K562 (cell line): ENCODE results near the gene GLUL. TPM values are rescaled to one million over a fixed set of nuclear protein-coding genes. Genes with fewer than 3 reads are reported as not detected.

Source experiments
- ATAC-seq: fragments of 200-7000 bp; cut with Tn5 transposase; 3 replicates; pipeline ENCODE4 v1.9.1; 2020; ENCODE audit warnings: moderate library complexity
- BruUV-seq: library from RNA; stranded (reverse); fragments of 400-500 nt; replicated peaks from 2 replicates; lab custom pipeline; 2021; lab: Mats Ljungman, UMichigan
- CTCF ChIA-PET: fragments of 300-600 bp; formaldehyde crosslinking; extraction: SDS; loops from one replicate; lab custom pipeline; 2021; ENCODE audit warnings: low intra/inter-chr PET ratio; lab: Yijun Ruan, JAX
- POLR2A ChIA-PET: fragments of 300-600, 350-650 bp; sonication (Branson Sonifier 250); formaldehyde crosslinking; extraction: SDS; loops from one replicate; lab custom pipeline; 2021; ENCODE audit warnings: antibody characterized with exemption, inconsistent platforms; lab: Yijun Ruan, JAX
- DNase-seq, 4 experiments: peaks; one replicate each; pipeline versions ENCODE4 v3.0.0 to v3.0.0-alpha.2; 2011 to 2018; ENCODE audit warnings: low spot score in 3 of 4, mixed read lengths in 3 of 4; ENCODE audit errors: extremely low read depth in 1 of 4
- FAIRE-seq: peaks from 2 replicates; lab custom pipeline; 2011; peaks lifted over from hg19 to GRCh38; lab: Jason Lieb, UNC
- H2AFZ ChIP-seq: 2 replicates; pipeline ENCODE4 v1.6.0; 2011; ENCODE audit warnings: low read depth, low read length, control low read depth, inconsistent platforms
- H3K27ac ChIP-seq: fragments of 200-600 bp; 3 replicates; pipeline ENCODE4 v1.8.0; 2011; ENCODE audit warnings: low read depth, mild to moderate bottlenecking, control low read depth, inconsistent platforms, low read length, moderate library complexity, mixed read lengths; ENCODE audit errors: extremely low read depth
- H3K27me3 ChIP-seq, 2 experiments: fragments of 300-600 bp in 1 of 2; 2 replicates in 1 of 2; 3 replicates in 1 of 2; pipeline versions ENCODE4 v1.6.0 to v1.8.0; 2011; ENCODE audit warnings: inconsistent platforms in 2 of 2, low read length in 2 of 2, mild to moderate bottlenecking in 1 of 2, mixed read lengths in 1 of 2, moderate library complexity in 1 of 2; ENCODE audit not compliant: control insufficient read depth in 2 of 2, insufficient read depth in 2 of 2
- H3K36me3 ChIP-seq: fragments of 300-600 bp; 3 replicates; pipeline ENCODE4 v1.8.0; 2011; ENCODE audit warnings: mild to moderate bottlenecking, low read length, inconsistent platforms; ENCODE audit not compliant: control insufficient read depth, insufficient read depth
- H3K4me1 ChIP-seq, 2 experiments: fragments of 200-600 bp in 1 of 2; replicated peaks in 1 of 2; 2 replicates in 1 of 2; 3 replicates in 1 of 2; pipeline versions ENCODE4 v1.5.1 to v1.8.0; 2011; ENCODE audit warnings: inconsistent platforms in 2 of 2, low read length in 2 of 2, mild to moderate bottlenecking in 1 of 2, mixed read lengths in 1 of 2, moderate library complexity in 1 of 2; ENCODE audit not compliant: control insufficient read depth in 2 of 2, insufficient read depth in 2 of 2
- H3K4me2 ChIP-seq: 2 replicates; pipeline ENCODE4 v1.6.1; 2011; ENCODE audit warnings: low read length, control low read depth, inconsistent platforms, mixed read lengths; ENCODE audit not compliant: insufficient read depth
- H3K4me3 ChIP-seq: fragments of 200-600 bp; sonication (generic), shearing (Covaris generic); 2 replicates; pipeline ENCODE4 v1.5.1; 2016; ENCODE audit warnings: control low read depth, inconsistent platforms
- H3K79me2 ChIP-seq: fragments of 200-600 bp; 3 replicates; pipeline ENCODE4 v1.8.0; 2011; ENCODE audit warnings: low read length, inconsistent platforms; ENCODE audit not compliant: control insufficient read depth, insufficient read depth
- H3K9ac ChIP-seq, 2 experiments: 2 replicates each; pipeline versions ENCODE4 v1.6.0 to v1.6.1; 2011; ENCODE audit warnings: low read depth in 2 of 2, low read length in 2 of 2, control low read depth in 1 of 2, inconsistent platforms in 1 of 2, mild to moderate bottlenecking in 1 of 2, mixed read lengths in 1 of 2; ENCODE audit not compliant: insufficient read depth in 1 of 2
- H3K9me1 ChIP-seq: one replicate; pipeline ENCODE4 v1.6.0; 2011; ENCODE audit warnings: inconsistent platforms, mild to moderate bottlenecking, low read length, moderate library complexity; ENCODE audit not compliant: control insufficient read depth, insufficient read depth
- H3K9me3 ChIP-seq: replicated peaks from 2 replicates; pipeline ENCODE4 v1.5.1; 2011; ENCODE audit warnings: low read depth, low read length, inconsistent platforms; ENCODE audit not compliant: control insufficient read depth, insufficient read depth
- H4K20me1 ChIP-seq: replicated peaks from 2 replicates; pipeline ENCODE4 v1.6.1; 2011; ENCODE audit warnings: low read length, inconsistent platforms, mixed read lengths; ENCODE audit not compliant: control insufficient read depth, insufficient read depth
- FOXJ3 ChIP-seq: sonication (generic); formaldehyde crosslinking; IDR thresholded peaks from 2 replicates; pipeline ENCODE4 v1.4.0; 2020; ENCODE audit warnings: mild to moderate bottlenecking, missing genetic modification reagents
- IFI16 ChIP-seq: fragments of 250-450 bp; sonication (Bioruptor Pico); IDR thresholded peaks from 2 replicates; pipeline ENCODE4 v2.1.2; 2022; ENCODE audit warnings: mild to moderate bottlenecking, inconsistent platforms
- NFE2L1 ChIP-seq: fragments of 450-650 bp; IDR thresholded peaks from 2 replicates; pipeline ENCODE4 v1.6.1; 2016; ENCODE audit warnings: missing genetic modification characterization, low read depth, mild to moderate bottlenecking, missing compliant biosample characterization, moderate library complexity, borderline replicate concordance
- RAD51 ChIP-seq: fragments of 450-650 bp; IDR thresholded peaks from 2 replicates; pipeline ENCODE4 v1.7.1; 2016; ENCODE audit warnings: low read depth, mild to moderate bottlenecking, borderline replicate concordance
- RBM34 ChIP-seq: fragments of 200-400 bp; formaldehyde crosslinking; IDR thresholded peaks from 2 replicates; pipeline ENCODE4 v1.6.1; 2018; ENCODE audit warnings: low read length, borderline replicate concordance; ENCODE audit not compliant: insufficient read depth
- SAFB ChIP-seq: fragments of 200-400 bp; formaldehyde crosslinking; IDR thresholded peaks from 2 replicates; pipeline ENCODE4 v1.6.1; 2017; ENCODE audit warnings: low read depth, low read length, borderline replicate concordance
- WGBS: fragments of 100-300 bp; shearing (Covaris generic); methylation state at CpG from one replicate; pipeline ENCODE4 v1.1.6; 2016; ENCODE audit warnings: low coverage, mixed read lengths; ENCODE audit not compliant: insufficient coverage; ENCODE audit errors: missing lambda C conversion rate; 5-methylcytosine and 5-hydroxymethylcytosine counted together
- in situ Hi-C: fragments of 300-500 bp; cut with MboI; formaldehyde crosslinking; loops from 4 replicates; pipeline ENCODE4 v1.15.0; 2018; ENCODE audit warnings: inconsistent platforms, mixed read lengths
- intact Hi-C: fragments of 100-400 bp; cut with micrococcal nuclease; formaldehyde crosslinking; loops from 2 replicates; pipeline ENCODE4 v1.14.2; 2022
- polyA plus RNA-seq, 8 experiments: library from polyadenylated mRNA; depleted of rRNA in 4 of 8; stranded (reverse) in 5 of 8; unstranded in 3 of 8; fragments of >200 nt; fragmentation: Nextera tagmentation in 2 of 8; fragmentation: Illumina TruSeq in 1 of 8; extraction: Ambion mirVana in 2 of 8; extraction: Trizol in 1 of 8; gene quantifications; 2 replicates each; pipeline versions ENCODE4 v1.2.1 to v1.2.3, GENCODE V29; 2011 to 2014; ENCODE audit warnings: inconsistent platforms in 1 of 8, missing spikeins in 1 of 8
- total RNA-seq, 7 experiments: library from RNA; depleted of rRNA in 6 of 7; stranded (reverse); fragments of >200 nt in 6 of 7; fragmentation: Illumina TruSeq in 2 of 7; extraction: Trizol in 2 of 7; gene quantifications; 2 replicates each; pipeline versions ENCODE4 v1.2.1 to v1.2.3, GENCODE V29; 2011 to 2021; ENCODE audit warnings: low replicate concordance in 1 of 7
- TF ChIP-seq, protein P1 (sequence below): fragments of 250-450 bp; sonication (Bioruptor Pico); IDR thresholded peaks from 2 replicates; pipeline ENCODE4 v1.8.0; 2022; ENCODE audit warnings: inconsistent platforms, mild to moderate bottlenecking, moderate library complexity, borderline replicate concordance

GLUL gene
- total and polyA plus RNA-seq, 9 of the 15 experiments (the other 6 are each of a cell fraction or from before 2014, with no cell fraction given) = 1,088 to 4,222 (median 1,338) TPM

DNA sequence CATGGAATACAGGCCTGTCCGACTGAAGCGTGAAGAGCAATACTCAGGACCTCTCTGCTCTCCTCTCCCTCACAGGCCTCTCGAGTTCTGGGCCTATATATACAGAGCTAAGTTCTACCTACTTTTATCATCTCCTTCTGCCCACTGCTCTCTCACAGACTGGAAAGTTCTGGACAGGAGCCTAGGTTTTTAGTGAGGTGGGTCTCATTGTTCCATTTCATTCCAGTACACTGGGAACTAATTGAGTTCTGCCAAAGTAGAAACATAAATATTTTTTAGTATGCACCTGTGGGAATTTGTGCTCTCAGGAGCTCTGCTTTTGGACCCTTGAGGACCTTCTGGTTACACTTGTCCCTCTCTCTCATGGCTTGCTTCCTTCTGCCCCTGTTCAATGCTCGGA is 9.0 kb upstream of the GLUL start, which contains the start of gene TEDDM1:
TSS of gene TEDDM1 (minus strand) at position 101 of the 400 bp plus-strand sequence. CDS start 182 bp downstream, outside the sequence.
- no peak for ATAC-seq
- BruUV-seq = no TSS peak
- Histone ChIP-seq H3K9ac (no peak within 1 kb of the TSS), H3K79me2 (no peaks in the 10 kb centered on the region), H3K27me3 (no peaks in the 10 kb centered on the region), H3K4me3 (no peak within 1 kb of the TSS), H3K9me3 (no peaks in the 10 kb centered on the region), H3K9me1 (no peaks in the 10 kb centered on the region), H4K20me1 (no peaks in the 10 kb centered on the region), H3K36me3 (no peaks in the 10 kb centered on the region), H3K4me2 (no peak within 1 kb of the TSS), H3K27ac (no peak within 1 kb of the TSS), H2AFZ (no peak within 1 kb of the TSS), H3K4me1 (peaks cover 0 to 8% of the 10 kb centered on the region in 2 experiments; a peak in 2 of 5 replicates)
- POLR2A ChIA-PET = interaction anchor here (0.6 to 1.6 kb wide), 4 partner anchors 9 to 223 kb away, joined by 3 to 6 read pairs (median 4); partner anchors contain the start of gene GLUL
- WGBS = 36% methylated on average over 4 of the region's 4 CpGs
- TF ChIP-seq RAD51 = no peak
- TF ChIP-seq, protein P1, sequence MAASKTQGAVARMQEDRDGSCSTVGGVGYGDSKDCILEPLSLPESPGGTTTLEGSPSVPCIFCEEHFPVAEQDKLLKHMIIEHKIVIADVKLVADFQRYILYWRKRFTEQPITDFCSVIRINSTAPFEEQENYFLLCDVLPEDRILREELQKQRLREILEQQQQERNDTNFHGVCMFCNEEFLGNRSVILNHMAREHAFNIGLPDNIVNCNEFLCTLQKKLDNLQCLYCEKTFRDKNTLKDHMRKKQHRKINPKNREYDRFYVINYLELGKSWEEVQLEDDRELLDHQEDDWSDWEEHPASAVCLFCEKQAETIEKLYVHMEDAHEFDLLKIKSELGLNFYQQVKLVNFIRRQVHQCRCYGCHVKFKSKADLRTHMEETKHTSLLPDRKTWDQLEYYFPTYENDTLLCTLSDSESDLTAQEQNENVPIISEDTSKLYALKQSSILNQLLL (CRISPR knock-in tag) = no peak
- TF ChIP-seq FOXJ3 (CRISPR knock-in tag) = no peak
- no peak for TF ChIP-seq RBM34
- TF ChIP-seq SAFB = no peak
- TF ChIP-seq NFE2L1 (tag) = no peak
- TF ChIP-seq IFI16 (CRISPR knock-in tag) = no peak
- in situ Hi-C loops (no loop called here), intact Hi-C loops (no loop called here)
- no peak for DNase-seq
- CTCF ChIA-PET = no interaction called here
- no peak for FAIRE-seq
